Caco-2 (cell line): ENCODE data around the gene PSPN. TPM values are rescaled to one million over a fixed set of nuclear protein-coding genes. Genes with fewer than 3 reads are reported as not detected.

Source experiments
- BruUV-seq: library from RNA; stranded (reverse); fragments of 400-500 nt; replicated peaks from 2 replicates; lab custom pipeline; 2021; lab: Mats Ljungman, UMichigan
- CTCF ChIA-PET: fragments of 300-600 bp; sonication (Branson Sonifier 250); formaldehyde crosslinking; loops from one replicate; lab custom pipeline; 2022; ENCODE audit warnings: antibody characterized with exemption; lab: Charles Lee
- POLR2A ChIA-PET: fragments of 300-600 bp; sonication (Branson Sonifier 250); formaldehyde crosslinking; loops from one replicate; lab custom pipeline; 2022; ENCODE audit warnings: antibody characterized with exemption; lab: Charles Lee
- DNase-seq, 2 experiments: peaks; one replicate each; pipeline versions ENCODE4 v3.0.0 to v3.0.0-alpha.2; 2020 to 2022
- H3K27me3 ChIP-seq: replicated peaks from 2 replicates; pipeline ENCODE4 v1.6.0; 2011; ENCODE audit warnings: low read length; ENCODE audit not compliant: control insufficient read depth, insufficient read depth
- H3K36me3 ChIP-seq: 2 replicates; pipeline ENCODE4 v1.5.1; 2011; ENCODE audit warnings: low read length; ENCODE audit not compliant: control insufficient read depth, insufficient read depth
- H3K4me1 ChIP-seq: fragments of 250-450 bp; sonication (Bioruptor Pico); 2 replicates; pipeline ENCODE4 v1.5.1; 2020; ENCODE audit warnings: mild to moderate bottlenecking
- H3K4me3 ChIP-seq: 2 replicates; pipeline ENCODE4 v1.5.1; 2011; ENCODE audit warnings: low read depth, mild to moderate bottlenecking, control low read depth, low read length
- H3K9me3 ChIP-seq: fragments of 250-450 bp; sonication (Bioruptor Pico); 2 replicates; pipeline ENCODE4 v1.5.1; 2020; ENCODE audit warnings: mild to moderate bottlenecking, moderate library complexity
- H3K27ac Mint-ChIP-seq: one replicate; pipeline ENCODE4 v1.8.0; 2022; ENCODE audit warnings: mixed read lengths; ENCODE audit not compliant: unreplicated experiment
- H3K27me3 Mint-ChIP-seq: one replicate; pipeline ENCODE4 v1.8.0; 2022; ENCODE audit warnings: mixed read lengths; ENCODE audit not compliant: insufficient read depth, unreplicated experiment
- H3K36me3 Mint-ChIP-seq: one replicate; pipeline ENCODE4 v1.8.0; 2022; ENCODE audit warnings: mild to moderate bottlenecking, mixed read lengths; ENCODE audit not compliant: insufficient read depth, unreplicated experiment
- H3K4me1 Mint-ChIP-seq: one replicate; pipeline ENCODE4 v1.8.0; 2022; ENCODE audit warnings: low read depth, mixed read lengths; ENCODE audit not compliant: unreplicated experiment
- H3K4me3 Mint-ChIP-seq: one replicate; pipeline ENCODE4 v1.8.0; 2022; ENCODE audit warnings: mild to moderate bottlenecking, moderate library complexity, mixed read lengths; ENCODE audit not compliant: unreplicated experiment
- H3K9me3 Mint-ChIP-seq: one replicate; pipeline ENCODE4 v1.8.0; 2022; ENCODE audit warnings: mixed read lengths; ENCODE audit not compliant: unreplicated experiment
- intact Hi-C: fragments of 100-400 bp; cut with micrococcal nuclease; formaldehyde crosslinking; loops from one replicate; pipeline ENCODE4 v1.10.0; 2022; ENCODE audit not compliant: unreplicated experiment
- microRNA-seq: library from miRNA; unstranded; fragments of <30 nt; microRNA quantifications from one replicate; pipeline ENCODE4 v1.2.0, GENCODE V29; 2022
- total RNA-seq: library from RNA; stranded (reverse); gene quantifications from 2 replicates; pipeline ENCODE4 v1.2.3, GENCODE V29; 2022
- TF ChIP-seq, protein P1 (sequence below), 2 experiments: fragments of 200-600 bp in 1 of 2; IDR thresholded peaks; 1 replicate in 1 of 2; 2 replicates in 1 of 2; pipeline versions ENCODE4 v1.5.1 to v1.8.0; 2011 to 2022; ENCODE audit warnings: antibody characterized with exemption in 1 of 2, control low read depth in 1 of 2, inconsistent platforms in 1 of 2, low read depth in 1 of 2, low read length in 1 of 2, mild to moderate bottlenecking in 1 of 2, moderate library complexity in 1 of 2; ENCODE audit not compliant: insufficient read depth in 1 of 2, severe bottlenecking in 1 of 2, unreplicated experiment in 1 of 2

The PSPN gene
- total RNA-seq, 1 experiment from 2014 or later = 2.9 TPM

DNA sequence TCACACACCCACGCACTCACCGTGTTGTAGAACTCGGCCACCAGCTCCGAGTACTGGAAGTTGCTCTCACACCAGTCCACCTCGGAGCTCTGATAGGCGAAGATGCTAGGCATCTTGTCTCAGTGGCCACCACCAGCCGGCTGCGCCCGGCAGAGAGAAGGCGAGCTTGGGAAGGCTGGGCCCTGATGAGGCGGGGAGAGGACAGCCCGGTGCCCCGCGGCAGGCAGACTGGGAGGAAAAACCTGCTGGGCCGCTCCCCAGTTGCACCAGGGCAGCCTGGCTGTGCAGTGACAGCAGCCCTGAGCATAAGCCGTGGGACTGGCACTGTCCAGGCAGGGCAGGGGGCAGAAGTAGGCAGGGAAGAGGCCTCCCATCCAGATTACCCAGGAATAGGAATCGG, 42.3 kb downstream of the PSPN start, which contains the start of gene ACER1:
Gene ACER1, minus strand, starts transcription at position 174 of the 400 bp plus-strand sequence. Its CDS starts 61 bp downstream, at position 113.
- Histone ChIP-seq H3K36me3 (no peaks in the 10 kb centered on the region), H3K9me3 (no peaks in the 10 kb centered on the region), H3K4me1 (no peaks in the 10 kb centered on the region), H3K27me3 (no peaks in the 10 kb centered on the region), H3K4me3 (no peak within 1 kb of the TSS)
- Mint-ChIP-seq H3K9me3 (no peaks in the 10 kb centered on the region), H3K27ac (no peak within 1 kb of the TSS), H3K36me3 (no peaks in the 10 kb centered on the region), H3K4me3 (no peak within 1 kb of the TSS), H3K27me3 (no peaks in the 10 kb centered on the region), H3K4me1 (no peaks in the 10 kb centered on the region)
- ChIA-PET CTCF (interaction anchor here (0.9 kb wide), 1 partner anchor 346 kb away, joined by 3 read pairs; no protein-coding TSS in a partner anchor), POLR2A (no interaction called here)
- no TSS peak for BruUV-seq
- TF ChIP-seq, protein P1, sequence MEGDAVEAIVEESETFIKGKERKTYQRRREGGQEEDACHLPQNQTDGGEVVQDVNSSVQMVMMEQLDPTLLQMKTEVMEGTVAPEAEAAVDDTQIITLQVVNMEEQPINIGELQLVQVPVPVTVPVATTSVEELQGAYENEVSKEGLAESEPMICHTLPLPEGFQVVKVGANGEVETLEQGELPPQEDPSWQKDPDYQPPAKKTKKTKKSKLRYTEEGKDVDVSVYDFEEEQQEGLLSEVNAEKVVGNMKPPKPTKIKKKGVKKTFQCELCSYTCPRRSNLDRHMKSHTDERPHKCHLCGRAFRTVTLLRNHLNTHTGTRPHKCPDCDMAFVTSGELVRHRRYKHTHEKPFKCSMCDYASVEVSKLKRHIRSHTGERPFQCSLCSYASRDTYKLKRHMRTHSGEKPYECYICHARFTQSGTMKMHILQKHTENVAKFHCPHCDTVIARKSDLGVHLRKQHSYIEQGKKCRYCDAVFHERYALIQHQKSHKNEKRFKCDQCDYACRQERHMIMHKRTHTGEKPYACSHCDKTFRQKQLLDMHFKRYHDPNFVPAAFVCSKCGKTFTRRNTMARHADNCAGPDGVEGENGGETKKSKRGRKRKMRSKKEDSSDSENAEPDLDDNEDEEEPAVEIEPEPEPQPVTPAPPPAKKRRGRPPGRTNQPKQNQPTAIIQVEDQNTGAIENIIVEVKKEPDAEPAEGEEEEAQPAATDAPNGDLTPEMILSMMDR (IDR thresholded peaks at IDR 0.05; ENCODE audit: insufficient read depth in 1 of 2, low read depth in 1 of 2, low read length in 1 of 2, severe bottlenecking in 1 of 2, unreplicated experiment in 1 of 2) = no peak
- DNase-seq = peak in 1 of 2 experiments; percentile 5
- intact Hi-C loops = no loop called here

- Histone ChIP-seq H3K4me3 (no peak overlapping the region), H3K36me3 (no peaks in the 10 kb centered on the region), H3K9me3 (no peaks in the 10 kb centered on the region), H3K4me1 (no peaks in the 10 kb centered on the region), H3K27me3 (no peaks in the 10 kb centered on the region)
- ChIA-PET CTCF (no interaction called here), POLR2A (no interaction called here)
- H3K36me3 Mint-ChIP-seq = no peaks in the 10 kb centered on the region
- H3K9me3 Mint-ChIP-seq = peaks cover 8% of the 10 kb centered on the region
- no peak overlapping the region for H3K27ac Mint-ChIP-seq
- H3K27me3 Mint-ChIP-seq = peaks cover 13% of the 10 kb centered on the region
- TF ChIP-seq, protein P1 (IDR thresholded peaks at IDR 0.05; ENCODE audit: insufficient read depth in 1 of 2, low read depth in 1 of 2, low read length in 1 of 2, severe bottlenecking in 1 of 2, unreplicated experiment in 1 of 2) = no peak
- BruUV-seq = no TSS peak
- intact Hi-C loops = no loop called here
- no peak for DNase-seq
- no peak overlapping the region for H3K4me3 Mint-ChIP-seq
- no peaks in the 10 kb centered on the region for H3K4me1 Mint-ChIP-seq
Observed at GRCh38 chr19:6326815-6327214, 48.9 kb downstream of the PSPN start.

GRCh38 chr19:6325614-6326013, 50.1 kb downstream of the PSPN start:
- Histone ChIP-seq H3K4me1 (no peaks in the 10 kb centered on the region), H3K36me3 (no peaks in the 10 kb centered on the region), H3K27me3 (no peaks in the 10 kb centered on the region), H3K4me3 (no peak overlapping the region), H3K9me3 (no peaks in the 10 kb centered on the region)
- ChIA-PET POLR2A (no interaction called here), CTCF (no interaction called here)
- TF ChIP-seq, protein P1 (IDR thresholded peaks at IDR 0.05; ENCODE audit: insufficient read depth in 1 of 2, low read depth in 1 of 2, low read length in 1 of 2, severe bottlenecking in 1 of 2, unreplicated experiment in 1 of 2) = no peak
- H3K27me3 Mint-ChIP-seq = peaks cover 13% of the 10 kb centered on the region
- no peaks in the 10 kb centered on the region for H3K36me3 Mint-ChIP-seq
- H3K4me3 Mint-ChIP-seq = no peak overlapping the region
- intact Hi-C loops = no loop called here
- no peaks in the 10 kb centered on the region for H3K4me1 Mint-ChIP-seq
- BruUV-seq = no TSS peak
- peaks cover 8% of the 10 kb centered on the region for H3K9me3 Mint-ChIP-seq
- DNase-seq = no peak
- no peak overlapping the region for H3K27ac Mint-ChIP-seq

Small RNA genes lying within 50 kb of the gene (microRNA-seq; reads per million reads assigned to microRNA genes)
- gene MIR3940 = 13.4 reads per million, percentile 53 among the genes with 10 or more reads in this experiment
- not detected for gene MIR6790
- gene MIR6885 = 1.9 reads per million, percentile 5 among the genes with 10 or more reads in this experiment

Other genes starting within 250 kb of the PSPN start
- gene ACSBG2, start 240.3 kb downstream of the PSPN start, total RNA-seq = not detected in 2 replicates
- 60.0 and 63.2 TPM in 2 replicates for gene MLLT1, start 96.0 kb downstream of the PSPN start, total RNA-seq
- gene ACER1, start 42.3 kb downstream of the PSPN start, total RNA-seq = not detected in 2 replicates
- 86.8 and 93.5 TPM in 2 replicates for gene CLPP, start 14.4 kb downstream of the PSPN start, total RNA-seq
- 55.5 and 70.0 TPM in 2 replicates for gene ALKBH7, start 3.1 kb downstream of the PSPN start, total RNA-seq
- 66.6 and 77.4 TPM in 2 replicates for gene GTF2F1, start 17.2 kb upstream of the PSPN start, total RNA-seq
- 589 and 610 TPM in 2 replicates for gene KHSRP, start 48.9 kb upstream of the PSPN start, total RNA-seq
- 0.23 TPM in 1 of 2 replicates, not detected in the other for gene SLC25A41, start 57.8 kb upstream of the PSPN start, total RNA-seq
- gene SLC25A23, start 83.9 kb upstream of the PSPN start, total RNA-seq = 70.5 and 73.5 TPM in 2 replicates
- 53.9 and 54.5 TPM in 2 replicates for gene CRB3, start 88.3 kb upstream of the PSPN start, total RNA-seq
- gene DENND1C, start 105.9 kb upstream of the PSPN start, total RNA-seq = 3.5 and 4.4 TPM in 2 replicates
- 3.8 and 6.0 TPM in 2 replicates for gene TUBB4A, start 126.4 kb upstream of the PSPN start, total RNA-seq
- gene TNFSF9, start 155.1 kb upstream of the PSPN start, total RNA-seq = 0.77 and 1.3 TPM in 2 replicates
- gene CD70, start 215.2 kb upstream of the PSPN start, total RNA-seq = not detected in 2 replicates